SW 1271 (cell line): ENCODE measurements around the gene CELA2B.

ENCODE experiments used
- DNase-seq, 2 experiments: peaks; one replicate each; lab custom pipeline; 2025; lab: John Stamatoyannopoulos, UW

The CELA2B gene

GRCh38 chr1:15526021-15526489 lies 50.2 kb downstream of the CELA2B start:
- DNase-seq, result no peak

- DNase-seq, result peak; percentile 97 to 99
These were observed 50.8 kb downstream of the CELA2B start, which contains the start of gene DNAJC16 for GRCh38 chr1:15526490-15527339. Gene DNAJC16, plus strand, starts transcription at chr1:15526848. Its CDS starts 2,258 bp downstream, at chr1:15529106.

- DNase-seq, result no peak
These were observed 55.1 kb downstream of the CELA2B start for GRCh38 chr1:15531003-15531402.

- DNase-seq, result no peak
These were observed 55.8 kb downstream of the CELA2B start for GRCh38 chr1:15531682-15532081.

DNA sequence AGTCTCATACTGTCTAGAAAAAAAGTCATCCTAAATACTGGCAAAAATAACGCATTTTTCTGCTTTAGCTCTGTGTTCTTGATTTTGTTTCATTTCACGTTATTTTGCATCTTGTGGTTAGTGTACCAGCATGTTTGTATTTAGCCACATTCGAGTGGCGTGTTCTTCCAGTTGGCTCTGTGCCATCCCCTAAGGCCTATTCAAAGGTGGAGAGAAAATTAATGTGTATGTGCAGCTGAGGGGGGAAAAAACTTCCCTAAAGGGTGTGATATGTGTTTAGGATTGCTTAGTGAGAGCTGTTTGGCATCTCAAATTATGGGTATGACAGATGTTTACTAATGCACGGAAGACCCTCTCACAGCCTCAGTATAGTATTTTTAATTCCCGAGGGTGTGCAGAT lies 62.9 kb downstream of the CELA2B start:
- DNase-seq, result no peak

DNA sequence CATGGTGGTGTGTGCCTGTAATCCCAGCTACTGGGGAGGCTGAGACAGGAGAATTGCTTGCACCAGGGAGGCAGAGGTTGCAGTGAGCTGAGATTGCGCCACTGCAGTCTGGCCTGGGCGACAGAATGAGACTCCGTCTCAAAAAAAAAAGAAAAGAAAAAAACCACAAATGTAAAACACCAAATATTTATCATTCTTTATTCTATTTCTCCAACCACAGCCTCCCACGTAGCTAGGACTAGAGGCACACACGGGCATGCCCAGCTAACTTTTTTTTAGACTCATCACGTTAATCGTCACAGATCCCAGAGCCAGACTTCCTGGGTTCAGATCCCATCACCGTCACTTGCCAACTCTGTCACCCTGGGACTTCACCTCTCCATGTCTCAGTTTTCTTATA lies 64.3 kb downstream of the CELA2B start:
- DNase-seq, result no peak
